K562 (cell line): ENCODE data around the gene NR5A2. TPM values are rescaled to one million over a fixed set of nuclear protein-coding genes. Genes with fewer than 3 reads are reported as not detected.

ENCODE experiments used
- CBFA2T3 ChIP-seq: fragments of 450-650 bp; IDR thresholded peaks from 2 replicates; pipeline ENCODE4 v1.6.1; 2017
- EGR1 ChIP-seq: fragments of 450-650 bp; conservative IDR thresholded peaks from 2 replicates; pipeline ENCODE4 v1.6.1; 2017; ENCODE audit warnings: mild to moderate bottlenecking
- FUS ChIP-seq: fragments of 200-400 bp; formaldehyde crosslinking; optimal IDR thresholded peaks from 2 replicates; pipeline ENCODE3; 2017; ENCODE audit warnings: low read depth, low read length
- IRF2 ChIP-seq: sonication (generic); formaldehyde crosslinking; IDR thresholded peaks from 2 replicates; pipeline ENCODE4 v1.8.1; 2022; ENCODE audit warnings: mild to moderate bottlenecking, missing genetic modification reagents
- NFRKB ChIP-seq: fragments of 450-650 bp; IDR thresholded peaks from 2 replicates; pipeline ENCODE4 v1.6.1; 2016; ENCODE audit warnings: low read depth
- NR4A1 ChIP-seq, 2 experiments: fragments of 250-450 bp in 1 of 2; fragments of 450-650 bp in 1 of 2; sonication (Bioruptor Pico) in 1 of 2; IDR thresholded peaks; 2 replicates each; pipeline versions ENCODE4 v1.4.0 to v1.6.1; 2016 to 2020; ENCODE audit warnings: mild to moderate bottlenecking in 2 of 2, missing compliant biosample characterization in 1 of 2, missing genetic modification characterization in 1 of 2, moderate library complexity in 1 of 2
- PHF21A ChIP-seq: fragments of 450-650 bp; IDR thresholded peaks from 2 replicates; pipeline ENCODE4 v1.6.1; 2017; ENCODE audit warnings: low read depth, borderline replicate concordance
- ZNF561 ChIP-seq: fragments of 450-650 bp; formaldehyde crosslinking; conservative IDR thresholded peaks from 2 replicates; pipeline ENCODE4 v1.4.0; 2020; ENCODE audit warnings: mild to moderate bottlenecking, moderate library complexity
- polyA plus RNA-seq, 8 experiments: library from polyadenylated mRNA; depleted of rRNA in 4 of 8; stranded (reverse) in 5 of 8; unstranded in 3 of 8; fragments of >200 nt; fragmentation: Nextera tagmentation in 2 of 8; fragmentation: Illumina TruSeq in 1 of 8; extraction: Ambion mirVana in 2 of 8; extraction: Trizol in 1 of 8; gene quantifications; 2 replicates each; pipeline versions ENCODE4 v1.2.1 to v1.2.3, GENCODE V29; 2011 to 2014; ENCODE audit warnings: inconsistent platforms in 1 of 8, missing spikeins in 1 of 8
- total RNA-seq, 7 experiments: library from RNA; depleted of rRNA in 6 of 7; stranded (reverse); fragments of >200 nt in 6 of 7; fragmentation: Illumina TruSeq in 2 of 7; extraction: Trizol in 2 of 7; gene quantifications; 2 replicates each; pipeline versions ENCODE4 v1.2.1 to v1.2.3, GENCODE V29; 2011 to 2021; ENCODE audit warnings: low replicate concordance in 1 of 7
- TF ChIP-seq, protein P1 (sequence below): fragments of 250-450 bp; sonication (Bioruptor Pico); IDR thresholded peaks from 2 replicates; pipeline ENCODE4 v1.8.0; 2021; ENCODE audit warnings: moderate library complexity, mild to moderate bottlenecking, inconsistent platforms
- TF ChIP-seq, protein P2 (sequence below): fragments of 250-450 bp; sonication (Bioruptor Pico); IDR thresholded peaks from 2 replicates; pipeline ENCODE4 v1.6.1; 2021; ENCODE audit warnings: mild to moderate bottlenecking
- TF ChIP-seq, protein P3 (sequence below), 2 experiments: fragments of 450-650 bp; IDR thresholded peaks; 2 replicates each; pipeline ENCODE4 v1.6.1; 2018; ENCODE audit warnings: mild to moderate bottlenecking in 2 of 2, low read depth in 1 of 2; ENCODE audit not compliant: partially characterized antibody in 2 of 2
- TF ChIP-seq, protein P4 (sequence below): fragments of 250-450 bp; sonication (Bioruptor Pico); IDR thresholded peaks from 2 replicates; pipeline ENCODE4 v1.8.0; 2022; ENCODE audit warnings: inconsistent platforms, mild to moderate bottlenecking, moderate library complexity, borderline replicate concordance
- TF ChIP-seq, protein P5 (sequence below), 2 experiments: fragments of 200-800 bp in 1 of 2; sonication (Bioruptor generic) in 1 of 2; sonication (generic) in 1 of 2; formaldehyde crosslinking in 1 of 2; IDR thresholded peaks in 1 of 2; conservative IDR thresholded peaks in 1 of 2; 2 replicates each; pipeline versions ENCODE4 v1.5.0 to v1.6.1; 2016 to 2020; ENCODE audit warnings: missing compliant biosample characterization in 1 of 2, missing genetic modification characterization in 1 of 2, missing genetic modification reagents in 1 of 2
- TF ChIP-seq, protein P6 (sequence below): sonication (generic); formaldehyde crosslinking; IDR thresholded peaks from 2 replicates; pipeline ENCODE4 v1.8.1; 2023; ENCODE audit warnings: mild to moderate bottlenecking, missing genetic modification reagents

NR5A2 gene
- total and polyA plus RNA-seq, 9 of the 15 experiments (the other 6 are each of a cell fraction or from before 2014, with no cell fraction given), result 0.13 to 0.40 (median 0.29) TPM

DNA sequence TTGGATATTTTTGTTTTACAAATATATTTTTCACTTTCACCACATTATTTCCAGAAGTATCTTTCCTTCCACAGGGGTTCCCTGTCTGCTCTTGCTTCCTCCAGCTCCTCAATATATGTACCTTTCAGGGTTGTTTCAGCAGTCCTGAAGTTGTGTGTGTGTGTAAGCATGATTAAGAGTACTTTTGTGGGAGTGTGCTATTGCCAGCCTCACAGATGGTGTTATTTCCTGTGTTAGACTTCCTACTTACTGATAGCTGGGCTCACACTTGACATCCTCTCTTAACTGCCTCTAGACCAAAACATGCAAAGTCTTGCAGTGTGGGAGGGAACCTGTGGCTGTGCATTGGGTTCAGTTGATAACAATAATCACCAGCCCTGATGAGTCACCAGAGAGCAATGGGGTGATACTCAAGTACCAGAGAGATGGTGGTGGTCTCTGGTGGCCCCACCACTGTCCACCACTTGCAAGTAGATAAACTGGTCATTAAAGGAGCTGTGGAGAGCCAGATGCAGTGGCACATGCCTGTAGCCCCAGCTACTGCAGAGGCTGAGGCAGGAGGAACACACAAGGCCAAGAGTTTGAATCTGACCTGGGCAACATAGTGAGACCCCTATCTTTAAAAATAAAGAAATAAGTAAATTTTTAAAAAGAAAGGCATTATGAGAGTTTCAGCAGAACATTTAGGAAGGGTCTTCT lies 126.7 kb downstream of the NR5A2 start (continued):
- TF ChIP-seq, protein P1, sequence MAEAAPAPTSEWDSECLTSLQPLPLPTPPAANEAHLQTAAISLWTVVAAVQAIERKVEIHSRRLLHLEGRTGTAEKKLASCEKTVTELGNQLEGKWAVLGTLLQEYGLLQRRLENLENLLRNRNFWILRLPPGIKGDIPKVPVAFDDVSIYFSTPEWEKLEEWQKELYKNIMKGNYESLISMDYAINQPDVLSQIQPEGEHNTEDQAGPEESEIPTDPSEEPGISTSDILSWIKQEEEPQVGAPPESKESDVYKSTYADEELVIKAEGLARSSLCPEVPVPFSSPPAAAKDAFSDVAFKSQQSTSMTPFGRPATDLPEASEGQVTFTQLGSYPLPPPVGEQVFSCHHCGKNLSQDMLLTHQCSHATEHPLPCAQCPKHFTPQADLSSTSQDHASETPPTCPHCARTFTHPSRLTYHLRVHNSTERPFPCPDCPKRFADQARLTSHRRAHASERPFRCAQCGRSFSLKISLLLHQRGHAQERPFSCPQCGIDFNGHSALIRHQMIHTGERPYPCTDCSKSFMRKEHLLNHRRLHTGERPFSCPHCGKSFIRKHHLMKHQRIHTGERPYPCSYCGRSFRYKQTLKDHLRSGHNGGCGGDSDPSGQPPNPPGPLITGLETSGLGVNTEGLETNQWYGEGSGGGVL (CRISPR knock-in tag), result no peak
- TF ChIP-seq, protein P2, sequence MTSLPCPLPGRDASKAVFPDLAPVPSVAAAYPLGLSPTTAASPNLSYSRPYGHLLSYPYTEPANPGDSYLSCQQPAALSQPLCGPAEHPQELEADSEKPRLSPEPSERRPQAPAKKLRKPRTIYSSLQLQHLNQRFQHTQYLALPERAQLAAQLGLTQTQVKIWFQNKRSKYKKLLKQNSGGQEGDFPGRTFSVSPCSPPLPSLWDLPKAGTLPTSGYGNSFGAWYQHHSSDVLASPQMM (CRISPR knock-in tag), result no peak
- TF ChIP-seq, protein P3, sequence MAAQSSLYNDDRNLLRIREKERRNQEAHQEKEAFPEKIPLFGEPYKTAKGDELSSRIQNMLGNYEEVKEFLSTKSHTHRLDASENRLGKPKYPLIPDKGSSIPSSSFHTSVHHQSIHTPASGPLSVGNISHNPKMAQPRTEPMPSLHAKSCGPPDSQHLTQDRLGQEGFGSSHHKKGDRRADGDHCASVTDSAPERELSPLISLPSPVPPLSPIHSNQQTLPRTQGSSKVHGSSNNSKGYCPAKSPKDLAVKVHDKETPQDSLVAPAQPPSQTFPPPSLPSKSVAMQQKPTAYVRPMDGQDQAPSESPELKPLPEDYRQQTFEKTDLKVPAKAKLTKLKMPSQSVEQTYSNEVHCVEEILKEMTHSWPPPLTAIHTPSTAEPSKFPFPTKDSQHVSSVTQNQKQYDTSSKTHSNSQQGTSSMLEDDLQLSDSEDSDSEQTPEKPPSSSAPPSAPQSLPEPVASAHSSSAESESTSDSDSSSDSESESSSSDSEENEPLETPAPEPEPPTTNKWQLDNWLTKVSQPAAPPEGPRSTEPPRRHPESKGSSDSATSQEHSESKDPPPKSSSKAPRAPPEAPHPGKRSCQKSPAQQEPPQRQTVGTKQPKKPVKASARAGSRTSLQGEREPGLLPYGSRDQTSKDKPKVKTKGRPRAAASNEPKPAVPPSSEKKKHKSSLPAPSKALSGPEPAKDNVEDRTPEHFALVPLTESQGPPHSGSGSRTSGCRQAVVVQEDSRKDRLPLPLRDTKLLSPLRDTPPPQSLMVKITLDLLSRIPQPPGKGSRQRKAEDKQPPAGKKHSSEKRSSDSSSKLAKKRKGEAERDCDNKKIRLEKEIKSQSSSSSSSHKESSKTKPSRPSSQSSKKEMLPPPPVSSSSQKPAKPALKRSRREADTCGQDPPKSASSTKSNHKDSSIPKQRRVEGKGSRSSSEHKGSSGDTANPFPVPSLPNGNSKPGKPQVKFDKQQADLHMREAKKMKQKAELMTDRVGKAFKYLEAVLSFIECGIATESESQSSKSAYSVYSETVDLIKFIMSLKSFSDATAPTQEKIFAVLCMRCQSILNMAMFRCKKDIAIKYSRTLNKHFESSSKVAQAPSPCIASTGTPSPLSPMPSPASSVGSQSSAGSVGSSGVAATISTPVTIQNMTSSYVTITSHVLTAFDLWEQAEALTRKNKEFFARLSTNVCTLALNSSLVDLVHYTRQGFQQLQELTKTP (IDR thresholded peaks at IDR 0.05; ENCODE audit: low read depth in 1 of 2, partially characterized antibody in 2 of 2), result peak in 1 of 2 experiments; percentile 81
- TF ChIP-seq NFRKB (no peak), EGR1 (peak; percentile 76), FUS (no peak), ZNF561 (CRISPR knock-in tag) (no peak), CBFA2T3 (peak; percentile 99), PHF21A (no peak), NR4A1 (CRISPR knock-in tag; IDR thresholded peaks at IDR 0.05) (0 out of 2 replicates have a peak, but pooled peaks have one; percentile 45), NR4A1 (tag; IDR thresholded peaks at IDR 0.05) (peak; percentile 77; the same call in 1 of the 2 replicates), IRF2 (no peak)
- TF ChIP-seq, protein P4, sequence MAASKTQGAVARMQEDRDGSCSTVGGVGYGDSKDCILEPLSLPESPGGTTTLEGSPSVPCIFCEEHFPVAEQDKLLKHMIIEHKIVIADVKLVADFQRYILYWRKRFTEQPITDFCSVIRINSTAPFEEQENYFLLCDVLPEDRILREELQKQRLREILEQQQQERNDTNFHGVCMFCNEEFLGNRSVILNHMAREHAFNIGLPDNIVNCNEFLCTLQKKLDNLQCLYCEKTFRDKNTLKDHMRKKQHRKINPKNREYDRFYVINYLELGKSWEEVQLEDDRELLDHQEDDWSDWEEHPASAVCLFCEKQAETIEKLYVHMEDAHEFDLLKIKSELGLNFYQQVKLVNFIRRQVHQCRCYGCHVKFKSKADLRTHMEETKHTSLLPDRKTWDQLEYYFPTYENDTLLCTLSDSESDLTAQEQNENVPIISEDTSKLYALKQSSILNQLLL (CRISPR knock-in tag), result no peak
- TF ChIP-seq, protein P5, sequence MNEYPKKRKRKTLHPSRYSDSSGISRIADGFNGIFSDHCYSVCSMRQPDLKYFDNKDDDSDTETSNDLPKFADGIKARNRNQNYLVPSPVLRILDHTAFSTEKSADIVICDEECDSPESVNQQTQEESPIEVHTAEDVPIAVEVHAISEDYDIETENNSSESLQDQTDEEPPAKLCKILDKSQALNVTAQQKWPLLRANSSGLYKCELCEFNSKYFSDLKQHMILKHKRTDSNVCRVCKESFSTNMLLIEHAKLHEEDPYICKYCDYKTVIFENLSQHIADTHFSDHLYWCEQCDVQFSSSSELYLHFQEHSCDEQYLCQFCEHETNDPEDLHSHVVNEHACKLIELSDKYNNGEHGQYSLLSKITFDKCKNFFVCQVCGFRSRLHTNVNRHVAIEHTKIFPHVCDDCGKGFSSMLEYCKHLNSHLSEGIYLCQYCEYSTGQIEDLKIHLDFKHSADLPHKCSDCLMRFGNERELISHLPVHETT (CRISPR knock-in tag; conservative IDR thresholded peaks at IDR 0.05 in 1 of 2, IDR thresholded peaks at IDR 0.05 in 1 of 2), result peak in 1 of 2 experiments; percentile 70; a peak in 2 of 4 replicates
- TF ChIP-seq, protein P6, sequence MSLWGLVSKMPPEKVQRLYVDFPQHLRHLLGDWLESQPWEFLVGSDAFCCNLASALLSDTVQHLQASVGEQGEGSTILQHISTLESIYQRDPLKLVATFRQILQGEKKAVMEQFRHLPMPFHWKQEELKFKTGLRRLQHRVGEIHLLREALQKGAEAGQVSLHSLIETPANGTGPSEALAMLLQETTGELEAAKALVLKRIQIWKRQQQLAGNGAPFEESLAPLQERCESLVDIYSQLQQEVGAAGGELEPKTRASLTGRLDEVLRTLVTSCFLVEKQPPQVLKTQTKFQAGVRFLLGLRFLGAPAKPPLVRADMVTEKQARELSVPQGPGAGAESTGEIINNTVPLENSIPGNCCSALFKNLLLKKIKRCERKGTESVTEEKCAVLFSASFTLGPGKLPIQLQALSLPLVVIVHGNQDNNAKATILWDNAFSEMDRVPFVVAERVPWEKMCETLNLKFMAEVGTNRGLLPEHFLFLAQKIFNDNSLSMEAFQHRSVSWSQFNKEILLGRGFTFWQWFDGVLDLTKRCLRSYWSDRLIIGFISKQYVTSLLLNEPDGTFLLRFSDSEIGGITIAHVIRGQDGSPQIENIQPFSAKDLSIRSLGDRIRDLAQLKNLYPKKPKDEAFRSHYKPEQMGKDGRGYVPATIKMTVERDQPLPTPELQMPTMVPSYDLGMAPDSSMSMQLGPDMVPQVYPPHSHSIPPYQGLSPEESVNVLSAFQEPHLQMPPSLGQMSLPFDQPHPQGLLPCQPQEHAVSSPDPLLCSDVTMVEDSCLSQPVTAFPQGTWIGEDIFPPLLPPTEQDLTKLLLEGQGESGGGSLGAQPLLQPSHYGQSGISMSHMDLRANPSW, result no peak
